Subcutaneous adipose tissue (tissue), 4 donors: ENCODE data around the gene CXCL6. TPM values are rescaled to one million over a fixed set of nuclear protein-coding genes. Genes with fewer than 3 reads are reported as not detected.

Experiments
- CTCF ChIP-seq: fragments of 450-650 bp; IDR thresholded peaks from one replicate; pipeline ENCODE4 v1.5.1; 2016; ENCODE audit warnings: low read depth, mild to moderate bottlenecking, control low read depth, antibody characterized with exemption, moderate library complexity
- total RNA-seq, 4 donors: library from RNA; depleted of rRNA; stranded (reverse); fragments of >200 nt; gene quantifications; one replicate each; pipeline ENCODE4 v1.1.0, GENCODE V29; 2016

Gene CXCL6
- total RNA-seq, 4 donors from 2014 or later = 0.22 TPM; not detected in 3

GRCh38 chr4:73871511-73872310 lies 35.2 kb downstream of the CXCL6 start:
- no peak for TF ChIP-seq CTCF

- TF ChIP-seq CTCF = no peak
Observed at GRCh38 chr4:73872316-73873108, 36.0 kb downstream of the CXCL6 start.

- no peak for TF ChIP-seq CTCF
Observed at GRCh38 chr4:73874386-73874785, 37.9 kb downstream of the CXCL6 start.

GRCh38 chr4:73875401-73875800 lies 38.9 kb downstream of the CXCL6 start:
- no peak for TF ChIP-seq CTCF

- TF ChIP-seq CTCF = no peak
Observed at GRCh38 chr4:73883306-73883705, 46.8 kb downstream of the CXCL6 start.

GRCh38 chr4:73885574-73886267 lies 49.2 kb downstream of the CXCL6 start:
- no peak for TF ChIP-seq CTCF

Other genes with a start within 250 kb of the CXCL6 start
- gene RASSF6, start 216.2 kb upstream of the CXCL6 start, total RNA-seq = under 1 TPM in 1 of 4 donors, not detected in 3; 0.34 TPM
- 10 to 100 TPM in 1 of 4 donors, 1 to 10 TPM in 2, under 1 TPM in 1; 0.38 to 14.5 (median 3.5) TPM for gene CXCL8, start 96.1 kb upstream of the CXCL6 start, total RNA-seq
- gene PF4V1, start 16.6 kb downstream of the CXCL6 start, total RNA-seq = not detected
- gene CXCL1, start 32.7 kb downstream of the CXCL6 start, total RNA-seq = 1 to 10 TPM in 2 of 4 donors, not detected in 2; 1.5 to 1.8 TPM
- gene PF4, start 145.3 kb downstream of the CXCL6 start, total RNA-seq = not detected
- gene PPBP, start 151.5 kb downstream of the CXCL6 start, total RNA-seq = 1 to 10 TPM in 1 of 4 donors, under 1 TPM in 1, not detected in 2; 0.88 to 4.6 TPM
- gene CXCL5, start 162.0 kb downstream of the CXCL6 start, total RNA-seq = 1 to 10 TPM in 1 of 4 donors, not detected in 3; 1.4 TPM
- 1 to 10 TPM in 2 of 4 donors, not detected in 2; 2.2 to 7.8 TPM for gene CXCL3, start 202.0 kb downstream of the CXCL6 start, total RNA-seq